ENCODE data around the gene GLB1L. TPM values are rescaled to one million over a fixed set of nuclear protein-coding genes. Genes with fewer than 3 reads are reported as not detected.
A peak's percentile ranks its signal among the peaks of the same experiment; 100 is the strongest.
"Not testable (repeated sequence)": the region's sequence is repeated elsewhere in the genome, so short reads cannot be mapped to it uniquely, and the experiment has no call there.

The GLB1L gene
- total RNA-seq, 1 experiment from 2014 or later = 6.1 TPM

- TF ChIP-seq USF2 (CRISPR knock-in tag; IDR thresholded peaks at IDR 0.05) (no peak), ZNF317 (CRISPR knock-in tag; IDR thresholded peaks at IDR 0.05; ENCODE audit: borderline replicate concordance, low read depth) (no peak)
Observed at GRCh38 chr2:219261024-219261855, 16.0 kb upstream of the GLB1L start (continued).

GRCh38 chr2:219258942-219259341 lies 13.7 kb upstream of the GLB1L start:
- H3K36me3 Mint-ChIP-seq; H3K9me3 Mint-ChIP-seq; ATAC-seq; H3K27ac Mint-ChIP-seq; H3K4me3 Mint-ChIP-seq; DNase-seq (ENCODE audit: low spot score); H3K4me1 Mint-ChIP-seq: not testable (repeated sequence)
- peaks cover 75% of the 10 kb centered on the region for H3K27me3 Mint-ChIP-seq (ENCODE audit: low read depth)
- CTCF ChIA-PET = interaction anchor here (1.0 kb wide), 1 partner anchor 19 kb away, joined by 4 read pairs; the partner anchor contains the start of gene DNAJB2
- POLR2A ChIA-PET = interaction anchor here (1.2 kb wide), 1 partner anchor 41 kb away, joined by 5 read pairs; no protein-coding TSS in a partner anchor

- Mint-ChIP-seq H3K4me1 (peaks cover 18% of the 10 kb centered on the region), H3K36me3 (peaks cover 13% of the 10 kb centered on the region; the same call in 1 of the 2 replicates), H3K27ac (no peak overlapping the region), H3K4me3 (peak overlapping the region; percentile 77), H3K27me3 (ENCODE audit: low read depth) (peaks cover 72% of the 10 kb centered on the region), H3K9me3 (no peaks in the 10 kb centered on the region)
- DNase-seq (ENCODE audit: low spot score) (no peak), ATAC-seq (no peak)
- CTCF ChIA-PET = interaction anchor here (1.1 to 4.7 kb wide), 4 partner anchors 10 to 225 kb away, joined by 4 to 33 read pairs (median 12); partner anchors contain the start of genes GLB1L and STK16
- TF ChIP-seq ZNF425 (CRISPR knock-in tag; conservative IDR thresholded peaks at IDR 0.05) (no peak), FOXP4 (CRISPR knock-in tag; IDR thresholded peaks at IDR 0.05) (no peak), ZNF263 (CRISPR knock-in tag; IDR thresholded peaks at IDR 0.05; ENCODE audit: low read depth) (no peak), SMAD4 (CRISPR knock-in tag; IDR thresholded peaks at IDR 0.05) (no peak), ZNF138 (CRISPR knock-in tag; conservative IDR thresholded peaks at IDR 0.05) (no peak), STAT6 (CRISPR knock-in tag; conservative IDR thresholded peaks at IDR 0.05; ENCODE audit: low read depth) (no peak), GTF2I (CRISPR knock-in tag; conservative IDR thresholded peaks at IDR 0.05) (no peak), TP53 (CRISPR knock-in tag; IDR thresholded peaks at IDR 0.05) (no peak), ATF1 (CRISPR knock-in tag; IDR thresholded peaks at IDR 0.05) (no peak), JAZF1 (CRISPR knock-in tag; IDR thresholded peaks at IDR 0.05) (no peak), NFATC4 (CRISPR knock-in tag; IDR thresholded peaks at IDR 0.05) (no peak), E2F5 (CRISPR knock-in tag; IDR thresholded peaks at IDR 0.05) (no peak), ZNF281 (CRISPR knock-in tag; IDR thresholded peaks at IDR 0.05) (no peak), NFE2L1 (CRISPR knock-in tag; IDR thresholded peaks at IDR 0.05) (no peak), MXD4 (CRISPR knock-in tag; IDR thresholded peaks at IDR 0.05; ENCODE audit: borderline replicate concordance) (no peak)
- POLR2A ChIA-PET = interaction anchor here (1.0 to 2.5 kb wide), 5 partner anchors 10 to 36 kb away, joined by 3 to 15 read pairs (median 8); partner anchors contain the start of genes ABCB6, DNAJB2, GLB1L and STK16
Observed at GRCh38 chr2:219254590-219255201, 9.5 kb upstream of the GLB1L start.

All from WTC11 (cell line).